CD4-positive, alpha-beta memory T cell (primary cell): Measurements from ENCODE around the gene PTPN5. TPM values are rescaled to one million over a fixed set of nuclear protein-coding genes. Genes with fewer than 3 reads are reported as not detected.

Source experiments
- CTCF ChIA-PET: fragments of 350-600 bp; sonication (Branson Sonifier 250); formaldehyde crosslinking; loops from one replicate; lab custom pipeline; 2021; ENCODE audit warnings: inconsistent platforms; ENCODE audit not compliant: partially characterized antibody; lab: Charles Lee
- POLR2A ChIA-PET: fragments of 350-600 bp; sonication (Branson Sonifier 250); formaldehyde crosslinking; loops from one replicate; lab custom pipeline; 2021; ENCODE audit not compliant: partially characterized antibody; lab: Charles Lee
- DNase-seq, 5 donors: peaks; one replicate each; pipeline versions ENCODE4 v3.0.0 to v3.0.0-alpha.2; 2020 to 2022; ENCODE audit warnings: mixed read lengths in 1 of 5
- H3K27ac ChIP-seq: one replicate; pipeline ENCODE4 v1.7.0; 2013; ENCODE audit warnings: low read depth, low read length
- H3K27me3 ChIP-seq: 2 replicates; pipeline ENCODE4 v1.7.0; 2013; ENCODE audit warnings: mild to moderate bottlenecking, low read length, moderate library complexity; ENCODE audit not compliant: insufficient read depth
- H3K36me3 ChIP-seq: 2 replicates; pipeline ENCODE4 v1.7.0; 2013; ENCODE audit warnings: mild to moderate bottlenecking, low read length, moderate library complexity; ENCODE audit not compliant: insufficient read depth
- H3K4me1 ChIP-seq: 2 replicates; pipeline ENCODE4 v1.7.0; 2013; ENCODE audit warnings: mild to moderate bottlenecking, low read length, moderate library complexity; ENCODE audit not compliant: insufficient read depth
- H3K4me3 ChIP-seq, 2 donors: one replicate each; pipeline ENCODE4 v1.7.0; 2013; ENCODE audit warnings: low read length in 2 of 2, mild to moderate bottlenecking in 1 of 2
- H3K9me3 ChIP-seq, 2 donors: one replicate each; pipeline ENCODE4 v1.7.0; 2013; ENCODE audit warnings: low read length in 2 of 2, control low read depth in 1 of 2; ENCODE audit not compliant: control insufficient read depth in 1 of 2
- H3K27ac Mint-ChIP-seq, 7 donors: one replicate each; pipeline ENCODE4 v1.8.0; 2020 to 2021; ENCODE audit warnings: mixed read lengths in 7 of 7, mild to moderate bottlenecking in 6 of 7, inconsistent platforms in 3 of 7, moderate library complexity in 3 of 7
- H3K27me3 Mint-ChIP-seq, 2 donors: one replicate each; pipeline ENCODE4 v1.8.0; 2020 to 2021; ENCODE audit warnings: mixed read lengths in 2 of 2
- H3K36me3 Mint-ChIP-seq, 2 donors: one replicate each; pipeline ENCODE4 v1.8.0; 2020 to 2021; ENCODE audit warnings: mixed read lengths in 2 of 2, inconsistent platforms in 1 of 2, mild to moderate bottlenecking in 1 of 2
- H3K4me1 Mint-ChIP-seq, 4 donors: one replicate each; pipeline ENCODE4 v1.8.0; 2020 to 2021; ENCODE audit warnings: mixed read lengths in 4 of 4, mild to moderate bottlenecking in 1 of 4
- H3K4me3 Mint-ChIP-seq, 8 donors: one replicate each; pipeline ENCODE4 v1.8.0; 2020 to 2021; ENCODE audit warnings: mixed read lengths in 8 of 8, mild to moderate bottlenecking in 7 of 8, moderate library complexity in 6 of 8, inconsistent platforms in 3 of 8
- H3K9me3 Mint-ChIP-seq, 8 donors: one replicate each; pipeline ENCODE4 v1.8.0; 2020 to 2021; ENCODE audit warnings: mixed read lengths in 8 of 8, mild to moderate bottlenecking in 5 of 8, inconsistent platforms in 3 of 8, moderate library complexity in 1 of 8
- intact Hi-C: fragments of 100-400 bp; cut with micrococcal nuclease; formaldehyde crosslinking; loops from one replicate; pipeline ENCODE4 v1.15.1; 2023
- polyA plus RNA-seq, 2 donors: library from polyadenylated mRNA; unstranded; fragments of 300-500 nt; fragmentation: Illumina TruSeq; gene quantifications; one replicate each; pipeline ENCODE4 v1.2.3, GENCODE V29; 2021
- total RNA-seq, 2 experiments: library from RNA; stranded (reverse); gene quantifications; one replicate each; pipeline ENCODE4 v1.2.3, GENCODE V29; 2021

Gene PTPN5
- total and polyA plus RNA-seq, 4 experiments from 2014 or later, result not detected

- CTCF ChIA-PET, result interaction anchor here (0.7 to 5.2 kb wide), 52 partner anchors 9 to 702 kb away, joined by 3 to 59 read pairs (median 5); partner anchors contain the start of genes LDHA, SAAL1, SPTY2D1 and TMEM86A
- POLR2A ChIA-PET, result interaction anchor here (0.6 to 2.8 kb wide), 14 partner anchors 9 to 725 kb away, joined by 3 to 19 read pairs (median 4); partner anchors contain the start of genes HPS5, SPTY2D1, TMEM86A and TSG101
- H3K4me3 Mint-ChIP-seq, result peak overlapping the region in 7 of 8 donors; percentile 18 to 96 (median 92)
- H3K27me3 Mint-ChIP-seq, result no peaks in the 10 kb centered on the region
- H3K36me3 Mint-ChIP-seq, result no peaks in the 10 kb centered on the region
- no peaks in the 10 kb centered on the region for H3K9me3 Mint-ChIP-seq
- Histone ChIP-seq H3K27me3 (no peaks in the 10 kb centered on the region), H3K4me3 (peak overlapping the region in 1 of 2 donors; percentile 81), H3K27ac (no peak overlapping the region), H3K9me3 (no peaks in the 10 kb centered on the region), H3K4me1 (peaks cover 5% of the 10 kb centered on the region), H3K36me3 (no peaks in the 10 kb centered on the region)
- H3K27ac Mint-ChIP-seq, result peak overlapping the region in 3 of 7 donors; percentile 47 to 92 (median 73)
- intact Hi-C loops, result loop anchor here (1.0 to 5.0 kb wide), 2 partner anchors 15 to 105 kb away; no protein-coding TSS in a partner anchor
- no peak for DNase-seq
- H3K4me1 Mint-ChIP-seq, result peaks cover 4 to 13% (median 7%) of the 10 kb centered on the region in 4 donors
These were observed 69.3 kb downstream of the PTPN5 start for GRCh38 chr11:18722293-18722637.

DNA sequence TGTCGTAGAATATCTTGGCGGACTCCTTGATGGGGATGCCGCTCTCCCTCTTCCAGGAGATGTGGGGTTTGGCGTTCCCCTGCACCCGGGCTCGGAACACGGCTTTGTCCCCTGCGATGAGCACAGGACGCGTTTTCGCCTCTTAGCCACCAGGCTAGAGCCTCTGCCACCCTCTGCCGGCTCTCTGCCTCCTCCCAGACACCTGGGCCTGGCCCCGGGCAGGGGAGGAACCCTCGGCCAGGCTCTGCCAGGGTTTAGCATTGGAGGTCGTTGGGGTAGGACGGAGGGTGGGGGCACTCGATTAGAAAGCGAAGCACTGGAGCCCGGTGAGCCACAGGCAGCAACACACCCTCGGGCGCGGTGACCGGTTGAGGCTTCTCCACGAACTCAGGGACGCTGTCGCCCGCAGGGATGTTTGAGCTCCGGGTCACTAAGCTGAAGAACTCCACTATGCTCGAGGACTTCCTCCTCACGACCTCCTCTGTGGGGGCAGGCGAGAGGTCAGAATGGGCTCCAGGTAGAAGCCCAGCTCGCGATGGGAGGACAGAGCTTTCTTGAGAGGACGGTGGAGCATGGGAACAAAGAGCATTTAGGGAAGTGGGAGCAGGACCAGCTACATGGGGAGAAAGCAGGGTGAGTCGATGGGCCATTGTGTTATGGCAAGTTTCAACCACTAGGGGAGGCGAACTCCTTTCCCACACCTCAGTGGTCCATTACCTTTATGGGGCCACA is 69.9 kb downstream of the PTPN5 start:
- no peaks in the 10 kb centered on the region for H3K27me3 ChIP-seq
- ChIA-PET POLR2A (interaction anchor here (0.6 to 2.8 kb wide), 14 partner anchors 10 to 725 kb away, joined by 3 to 19 read pairs (median 4); partner anchors contain the start of genes HPS5, SPTY2D1, TMEM86A and TSG101), CTCF (interaction anchor here (0.6 to 5.2 kb wide), 56 partner anchors 9 to 701 kb away, joined by 3 to 59 read pairs (median 5); partner anchors contain the start of genes LDHA, SAAL1, SPTY2D1 and TMEM86A)
- intact Hi-C loops, result loop anchor here (1.0 to 5.0 kb wide), 6 partner anchors 14 to 195 kb away; partner anchors contain the start of genes SPTY2D1, TMEM86A, TSG101 and UEVLD
- H3K4me3 ChIP-seq, result peak overlapping the region; percentile 77 to 81
- H3K36me3 ChIP-seq, result no peaks in the 10 kb centered on the region
- H3K9me3 Mint-ChIP-seq, result no peaks in the 10 kb centered on the region
- peak overlapping the region; percentile 47 to 92 (median 81) for H3K27ac Mint-ChIP-seq
- H3K27me3 Mint-ChIP-seq, result no peaks in the 10 kb centered on the region
- no peaks in the 10 kb centered on the region for H3K36me3 Mint-ChIP-seq
- H3K9me3 ChIP-seq, result no peaks in the 10 kb centered on the region
- H3K4me3 Mint-ChIP-seq, result peak overlapping the region; percentile 87 to 96 (median 92)
- peaks cover 4 to 13% (median 7%) of the 10 kb centered on the region in 4 donors for H3K4me1 Mint-ChIP-seq
- H3K27ac ChIP-seq, result peak overlapping the region; percentile 56
- peaks cover 5% of the 10 kb centered on the region for H3K4me1 ChIP-seq
- DNase-seq, result peak; percentile 36 to 60 (median 53)

DNA sequence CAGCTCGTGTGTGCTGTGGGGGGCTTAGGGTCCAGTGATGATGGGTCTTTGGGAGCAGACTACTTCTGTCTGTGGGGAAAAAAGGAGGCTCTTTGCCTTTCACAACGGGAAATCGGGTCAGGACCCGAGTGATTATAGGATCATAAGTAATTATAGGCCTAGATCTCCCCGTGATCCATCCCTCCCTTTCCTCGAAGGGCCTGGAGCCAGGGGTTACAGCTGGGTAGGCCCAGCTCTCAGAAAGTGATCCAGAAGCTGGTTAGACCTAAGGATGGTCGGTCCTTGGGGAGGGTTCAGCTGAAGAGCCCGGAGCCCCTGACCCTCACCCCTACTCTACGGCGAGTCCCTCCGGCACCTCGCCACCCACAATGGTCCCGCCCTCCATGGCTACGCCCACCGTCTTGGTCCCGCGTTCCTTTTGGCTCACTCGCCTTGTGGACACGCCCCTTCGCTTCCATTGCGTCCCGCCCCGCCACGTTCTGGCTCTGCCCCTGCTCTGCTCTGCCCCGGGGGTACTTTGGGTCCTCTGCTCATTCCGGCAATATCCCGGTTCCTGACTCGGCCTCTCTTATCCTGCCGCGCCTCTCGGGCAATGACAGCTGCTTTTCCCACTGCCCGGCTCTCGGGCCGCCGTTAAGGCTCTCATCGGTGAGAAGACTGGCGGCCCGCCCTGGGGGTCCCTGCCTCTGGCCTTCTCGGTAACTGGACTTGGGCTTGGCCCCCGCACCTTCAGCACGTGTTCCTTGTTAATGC is 70.6 kb downstream of the PTPN5 start:
- POLR2A ChIA-PET, result interaction anchor here (0.8 to 2.8 kb wide), 9 partner anchors 11 to 400 kb away, joined by 3 to 19 read pairs (median 5); partner anchors contain the start of genes HPS5, SPTY2D1 and TSG101
- H3K27me3 Mint-ChIP-seq, result no peaks in the 10 kb centered on the region
- H3K4me1 Mint-ChIP-seq, result peaks cover 5 to 13% (median 7%) of the 10 kb centered on the region in 4 donors
- Histone ChIP-seq H3K27ac (peak overlapping the region; percentile 56), H3K9me3 (no peaks in the 10 kb centered on the region), H3K36me3 (no peaks in the 10 kb centered on the region), H3K27me3 (no peaks in the 10 kb centered on the region), H3K4me3 (peak overlapping the region; percentile 77 to 81), H3K4me1 (peaks cover 5% of the 10 kb centered on the region)
- peak overlapping the region; percentile 87 to 96 (median 92) for H3K4me3 Mint-ChIP-seq
- DNase-seq, result peak; percentile 73 to 88 (median 77)
- H3K9me3 Mint-ChIP-seq, result no peaks in the 10 kb centered on the region
- H3K27ac Mint-ChIP-seq, result peak overlapping the region in 6 of 7 donors; percentile 47 to 96 (median 84)
- CTCF ChIA-PET, result interaction anchor here (0.6 to 5.2 kb wide), 31 partner anchors 8 to 1443 kb away, joined by 3 to 59 read pairs (median 6); partner anchors contain the start of genes SAAL1, SPTY2D1, TMEM86A and TSG101
- H3K36me3 Mint-ChIP-seq, result no peaks in the 10 kb centered on the region
- intact Hi-C loops, result loop anchor here (1.0 to 5.0 kb wide), 5 partner anchors 22 to 194 kb away; partner anchors contain the start of genes SPTY2D1, TMEM86A, TSG101 and UEVLD

- H3K4me1 Mint-ChIP-seq, result peaks cover 5 to 13% (median 7%) of the 10 kb centered on the region in 4 donors
- Histone ChIP-seq H3K36me3 (no peaks in the 10 kb centered on the region), H3K4me1 (peaks cover 5% of the 10 kb centered on the region), H3K4me3 (no peak overlapping the region), H3K27me3 (no peaks in the 10 kb centered on the region), H3K9me3 (no peaks in the 10 kb centered on the region), H3K27ac (no peak overlapping the region)
- no peaks in the 10 kb centered on the region for H3K27me3 Mint-ChIP-seq
- POLR2A ChIA-PET, result interaction anchor here (0.8 to 2.8 kb wide), 4 partner anchors 14 to 399 kb away, joined by 3 to 19 read pairs (median 10); partner anchors contain the start of genes HPS5 and TSG101
- CTCF ChIA-PET, result interaction anchor here (0.6 to 5.2 kb wide), 13 partner anchors 7 to 1443 kb away, joined by 3 to 59 read pairs (median 7); partner anchors contain the start of genes TMEM86A and TSG101
- H3K36me3 Mint-ChIP-seq, result no peaks in the 10 kb centered on the region
- peak overlapping the region in 4 of 7 donors; percentile 53 to 96 (median 80) for H3K27ac Mint-ChIP-seq
- H3K4me3 Mint-ChIP-seq, result peak overlapping the region; percentile 72 to 96 (median 92)
- intact Hi-C loops, result loop anchor here (2.0 to 5.0 kb wide), 4 partner anchors 21 to 193 kb away; partner anchors contain the start of genes TMEM86A, TSG101 and UEVLD
- H3K9me3 Mint-ChIP-seq, result no peaks in the 10 kb centered on the region
- DNase-seq, result no peak
These were observed 71.3 kb downstream of the PTPN5 start for GRCh38 chr11:18720091-18720807.

- no peaks in the 10 kb centered on the region for H3K36me3 ChIP-seq
- no peaks in the 10 kb centered on the region for H3K9me3 ChIP-seq
- ChIA-PET POLR2A (interaction anchor here (0.8 kb wide), 1 partner anchor 17 kb away, joined by 3 read pairs; the partner anchor contains the start of gene TMEM86A), CTCF (no interaction called here)
- H3K9me3 Mint-ChIP-seq, result no peaks in the 10 kb centered on the region
- H3K4me1 Mint-ChIP-seq, result peaks cover 0 to 1% (median under 1%) of the 10 kb centered on the region in 4 donors
- no peak overlapping the region for H3K27ac Mint-ChIP-seq
- H3K4me3 ChIP-seq, result no peak overlapping the region
- no peaks in the 10 kb centered on the region for H3K4me1 ChIP-seq
- no peaks in the 10 kb centered on the region for H3K36me3 Mint-ChIP-seq
- H3K27me3 Mint-ChIP-seq, result no peaks in the 10 kb centered on the region
- DNase-seq, result no peak
- H3K27ac ChIP-seq, result no peak overlapping the region
- H3K27me3 ChIP-seq, result no peaks in the 10 kb centered on the region
- intact Hi-C loops, result no loop called here
- no peak overlapping the region for H3K4me3 Mint-ChIP-seq
These were observed 76.1 kb downstream of the PTPN5 start for GRCh38 chr11:18715476-18715875.

- POLR2A ChIA-PET, result no interaction called here
- no peak for DNase-seq
- CTCF ChIA-PET, result interaction anchor here (3.0 kb wide), 1 partner anchor 7 kb away, joined by 33 read pairs; no protein-coding TSS in a partner anchor
- Mint-ChIP-seq H3K36me3 (no peaks in the 10 kb centered on the region), H3K27me3 (no peaks in the 10 kb centered on the region), H3K9me3 (no peaks in the 10 kb centered on the region), H3K4me1 (peaks cover 0 to 1% (median 0%) of the 10 kb centered on the region in 4 donors), H3K4me3 (no peak overlapping the region), H3K27ac (no peak overlapping the region)
- Histone ChIP-seq H3K27ac (no peak overlapping the region), H3K9me3 (no peaks in the 10 kb centered on the region), H3K36me3 (no peaks in the 10 kb centered on the region), H3K4me1 (no peaks in the 10 kb centered on the region), H3K27me3 (no peaks in the 10 kb centered on the region), H3K4me3 (no peak overlapping the region)
- intact Hi-C loops, result no loop called here
These were observed 77.2 kb downstream of the PTPN5 start for GRCh38 chr11:18714443-18714780.
